ENCODE data around the gene SUFU.
A peak's percentile ranks its signal among the peaks of the same experiment; 100 is the strongest.

SUFU gene

GRCh38 chr10:102602272-102603045 lies 98.7 kb downstream of the SUFU start:
- in situ Hi-C loops (cut with HindIII; ENCODE audit: low pct_ligation_motif_present, low pct_unique_long_range_greater_than_20kb, low sequenced_read_pairs) = no loop called here
- DNase-seq = no peak

DNA sequence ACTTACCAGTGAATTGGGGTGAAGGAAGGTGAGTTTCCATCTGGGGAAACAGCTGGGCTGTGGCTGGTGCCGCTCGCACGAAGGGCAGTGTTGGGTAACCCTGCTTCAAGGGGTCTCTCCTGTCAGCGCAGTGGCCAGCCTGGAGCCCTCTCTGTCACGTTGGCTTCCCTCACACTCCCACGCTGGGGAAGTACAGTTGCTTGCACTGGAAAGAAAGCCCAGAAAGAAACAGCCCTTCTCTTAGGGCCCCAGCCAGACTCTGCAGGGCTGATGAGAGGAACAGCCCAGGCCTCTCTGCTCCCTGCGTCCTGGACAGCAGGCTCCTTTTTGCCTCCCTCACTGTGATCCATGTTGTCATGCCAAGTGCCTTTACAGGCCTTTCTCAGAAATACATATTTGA lies 100.2 kb downstream of the SUFU start:
- no peak for DNase-seq

GRCh38 chr10:102604439-102604841 lies 100.7 kb downstream of the SUFU start:
- in situ Hi-C loops (cut with HindIII; ENCODE audit: low pct_ligation_motif_present, low pct_unique_long_range_greater_than_20kb, low sequenced_read_pairs) = no loop called here
- DNase-seq = peak; percentile 84

More for the DNA sequence above, 100.2 kb downstream of the SUFU start:
- in situ Hi-C loops (cut with HindIII; ENCODE audit: low pct_ligation_motif_present, low pct_unique_long_range_greater_than_20kb, low sequenced_read_pairs) = no loop called here

- peak; percentile 70 for DNase-seq
- in situ Hi-C loops (cut with HindIII; ENCODE audit: low pct_ligation_motif_present, low pct_unique_long_range_greater_than_20kb, low sequenced_read_pairs) = no loop called here
Observed at GRCh38 chr10:102605712-102606111, 101.9 kb downstream of the SUFU start.

GRCh38 chr10:102608487-102608886 lies 104.7 kb downstream of the SUFU start:
- peak; percentile 19 for DNase-seq
- in situ Hi-C loops (cut with HindIII; ENCODE audit: low pct_ligation_motif_present, low pct_unique_long_range_greater_than_20kb, low sequenced_read_pairs) = no loop called here

- DNase-seq = no peak
- in situ Hi-C loops (cut with HindIII; ENCODE audit: low pct_ligation_motif_present, low pct_unique_long_range_greater_than_20kb, low sequenced_read_pairs) = no loop called here
Observed at GRCh38 chr10:102610441-102610887, 106.7 kb downstream of the SUFU start.

DNA sequence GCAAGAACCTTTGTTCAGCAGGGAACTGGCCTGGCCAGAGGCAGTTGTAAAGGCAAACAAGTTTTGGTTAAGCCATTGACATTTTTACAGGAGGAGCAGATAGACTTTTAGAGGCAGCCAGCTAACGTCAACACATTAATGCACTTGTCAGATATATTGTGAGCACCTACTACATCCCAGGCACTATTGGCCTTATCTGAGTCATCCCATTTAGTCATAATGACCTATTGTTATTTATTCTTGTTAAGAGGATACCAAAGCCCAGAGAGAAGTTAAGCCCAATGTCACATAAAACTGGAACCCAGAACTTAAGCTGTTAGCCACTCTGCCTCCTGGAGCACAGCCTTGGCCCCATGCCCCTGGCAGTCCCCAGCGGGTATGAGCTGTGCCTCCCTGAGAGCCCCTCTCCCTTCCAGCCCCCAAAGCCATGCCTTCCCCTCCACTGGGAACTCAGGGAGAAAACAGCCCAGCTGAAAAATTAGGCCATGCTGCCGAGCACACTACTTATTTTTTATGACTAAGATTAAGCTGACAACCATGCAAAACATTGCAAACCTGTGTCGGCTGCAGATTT lies 107.8 kb downstream of the SUFU start:
- in situ Hi-C loops (cut with HindIII; ENCODE audit: low pct_ligation_motif_present, low pct_unique_long_range_greater_than_20kb, low sequenced_read_pairs) = no loop called here
- no peak for DNase-seq

DNA sequence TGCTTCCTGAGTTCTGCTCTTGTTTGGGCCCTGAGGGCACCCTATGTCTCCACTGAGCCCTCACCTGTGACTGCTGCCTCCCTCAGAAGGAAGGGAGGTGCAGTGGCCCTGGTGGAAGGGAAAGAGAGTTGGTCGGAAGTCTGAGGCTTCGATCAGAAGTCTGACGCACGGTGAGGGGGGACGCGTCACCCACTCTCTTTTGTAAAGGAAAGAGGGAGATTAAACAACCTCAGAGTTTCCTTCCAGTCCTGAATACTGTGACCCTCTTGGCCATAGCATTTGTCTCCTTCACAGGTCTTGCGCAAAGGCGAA lies 109.1 kb downstream of the SUFU start:
- in situ Hi-C loops (cut with HindIII; ENCODE audit: low pct_ligation_motif_present, low pct_unique_long_range_greater_than_20kb, low sequenced_read_pairs) = no loop called here
- no peak for DNase-seq

DNA sequence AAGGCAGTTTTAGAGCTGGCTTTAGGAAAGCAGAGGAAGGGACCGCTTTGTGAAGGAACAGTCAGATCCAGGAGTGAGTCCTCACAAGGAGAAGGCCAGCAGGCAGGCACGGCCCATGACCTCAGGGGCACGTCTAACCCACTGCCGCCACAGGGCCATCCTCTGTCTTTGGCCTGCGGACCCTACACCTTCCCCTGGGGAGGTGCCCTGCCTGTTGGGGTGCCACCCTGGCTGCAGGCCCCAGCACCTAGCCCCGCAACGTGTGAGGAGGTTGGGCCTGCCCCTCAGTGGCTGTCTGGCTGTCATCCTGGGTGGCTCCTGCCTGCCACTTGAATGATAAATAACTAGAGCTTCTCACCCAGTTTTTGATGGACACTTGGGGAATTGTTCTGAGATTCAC lies 109.5 kb downstream of the SUFU start:
- no peak for DNase-seq
- in situ Hi-C loops (cut with HindIII; ENCODE audit: low pct_ligation_motif_present, low pct_unique_long_range_greater_than_20kb, low sequenced_read_pairs) = no loop called here

DNA sequence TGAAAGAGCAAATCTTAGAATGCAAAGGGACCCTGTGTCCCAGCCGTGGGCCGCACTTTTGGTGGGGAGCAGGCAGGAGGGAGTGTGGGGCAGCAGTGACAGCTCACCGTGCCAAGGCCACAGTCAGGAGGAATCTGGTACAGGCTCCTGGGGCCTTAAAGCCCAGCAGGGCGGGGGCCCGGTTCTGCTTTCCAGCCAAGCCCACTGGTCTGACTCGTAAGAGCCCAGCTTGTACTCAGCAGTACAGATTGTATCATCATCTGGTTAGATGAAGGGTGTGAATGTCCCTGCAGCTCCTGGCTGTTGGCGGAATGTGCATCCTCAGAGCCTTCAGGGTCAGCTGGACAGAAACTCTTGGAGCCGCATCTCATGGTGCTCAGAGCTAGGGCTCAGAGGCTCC lies 110.0 kb downstream of the SUFU start:
- in situ Hi-C loops (cut with HindIII; ENCODE audit: low pct_ligation_motif_present, low pct_unique_long_range_greater_than_20kb, low sequenced_read_pairs) = no loop called here
- DNase-seq = no peak

- in situ Hi-C loops (cut with HindIII; ENCODE audit: low pct_ligation_motif_present, low pct_unique_long_range_greater_than_20kb, low sequenced_read_pairs) = no loop called here
Observed at GRCh38 chr10:102614888-102615287, 111.1 kb downstream of the SUFU start.

DNA sequence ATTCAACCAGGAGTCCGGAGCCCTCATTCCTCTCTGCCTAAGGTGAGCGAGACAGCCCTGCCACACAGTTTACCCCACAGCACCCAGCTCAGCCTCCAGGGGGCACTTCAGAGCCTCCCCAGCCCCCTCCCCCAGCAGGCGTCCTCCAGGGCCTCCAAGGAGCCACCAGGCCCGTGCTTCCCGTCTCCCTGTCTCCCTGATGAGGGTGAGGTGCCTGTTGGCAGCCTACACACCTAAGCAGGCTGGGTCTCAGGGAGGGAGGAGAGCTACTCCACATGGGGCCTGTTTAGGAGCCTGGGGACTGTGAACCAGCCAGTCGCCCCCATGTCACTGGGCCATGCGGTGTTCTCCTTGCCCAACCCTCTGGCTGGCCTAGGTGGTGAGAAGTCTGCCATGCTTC lies 111.6 kb downstream of the SUFU start:
- DNase-seq = peak; percentile 40
- in situ Hi-C loops (cut with HindIII; ENCODE audit: low pct_ligation_motif_present, low pct_unique_long_range_greater_than_20kb, low sequenced_read_pairs) = no loop called here

More at GRCh38 chr10:102614888-102615287, 111.1 kb downstream of the SUFU start:
- DNase-seq = no peak

- in situ Hi-C loops (cut with HindIII; ENCODE audit: low pct_ligation_motif_present, low pct_unique_long_range_greater_than_20kb, low sequenced_read_pairs) = no loop called here
- no peak for DNase-seq
Observed at GRCh38 chr10:102616066-102616770, 112.4 kb downstream of the SUFU start.

GRCh38 chr10:102617041-102617440 lies 113.3 kb downstream of the SUFU start:
- in situ Hi-C loops (cut with HindIII; ENCODE audit: low pct_ligation_motif_present, low pct_unique_long_range_greater_than_20kb, low sequenced_read_pairs) = no loop called here
- DNase-seq = no peak

DNA sequence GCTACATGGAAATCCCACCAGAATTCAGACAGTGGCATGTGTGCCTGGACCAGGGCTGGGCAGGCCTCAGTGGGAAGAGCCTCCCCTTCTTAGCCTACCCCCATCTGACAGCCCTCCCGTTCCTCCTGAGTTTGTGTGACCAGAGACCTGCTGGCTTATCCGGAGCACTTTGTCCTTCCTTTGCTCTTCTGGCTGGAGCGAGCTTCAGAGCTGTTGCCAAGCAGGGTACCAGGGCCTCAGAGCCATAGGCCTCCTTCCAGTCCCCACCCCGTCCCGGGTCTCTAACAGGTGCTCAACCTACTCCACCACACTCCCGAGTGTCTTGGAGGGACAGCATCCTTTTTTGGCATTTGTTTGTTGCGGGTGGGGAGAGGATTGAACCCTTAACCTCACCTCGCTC lies 114.0 kb downstream of the SUFU start:
- in situ Hi-C loops (cut with HindIII; ENCODE audit: low pct_ligation_motif_present, low pct_unique_long_range_greater_than_20kb, low sequenced_read_pairs) = no loop called here
- no peak for DNase-seq

GRCh38 chr10:102619281-102619981 lies 115.7 kb downstream of the SUFU start:
- in situ Hi-C loops (cut with HindIII; ENCODE audit: low pct_ligation_motif_present, low pct_unique_long_range_greater_than_20kb, low sequenced_read_pairs) = no loop called here

DNA sequence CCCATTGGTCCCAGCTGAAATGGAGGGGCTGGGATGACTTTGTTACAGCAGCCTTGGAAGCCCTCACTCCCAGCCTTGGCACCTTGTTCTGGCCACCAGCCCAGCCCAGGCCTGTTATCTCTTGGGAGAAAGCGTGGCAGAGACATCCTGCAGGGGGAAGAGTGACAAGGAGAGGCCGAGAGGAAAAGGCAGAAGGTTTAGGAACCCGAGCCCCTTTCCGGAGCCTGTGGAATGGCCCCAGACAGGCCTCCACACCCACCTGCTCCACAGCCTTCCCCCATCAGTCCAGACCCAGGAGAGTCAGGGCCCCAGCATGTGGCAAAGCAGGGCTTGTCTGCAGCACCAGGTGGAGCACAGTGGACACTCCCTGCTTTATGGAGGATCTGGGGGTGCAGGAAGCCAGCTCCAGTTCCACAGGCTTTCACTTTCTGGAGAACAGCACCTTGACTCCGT lies 116.4 kb downstream of the SUFU start:
- in situ Hi-C loops (cut with HindIII; ENCODE audit: low pct_ligation_motif_present, low pct_unique_long_range_greater_than_20kb, low sequenced_read_pairs) = no loop called here
- DNase-seq = no peak

More at GRCh38 chr10:102619281-102619981, 115.7 kb downstream of the SUFU start:
- DNase-seq = no peak

DNA sequence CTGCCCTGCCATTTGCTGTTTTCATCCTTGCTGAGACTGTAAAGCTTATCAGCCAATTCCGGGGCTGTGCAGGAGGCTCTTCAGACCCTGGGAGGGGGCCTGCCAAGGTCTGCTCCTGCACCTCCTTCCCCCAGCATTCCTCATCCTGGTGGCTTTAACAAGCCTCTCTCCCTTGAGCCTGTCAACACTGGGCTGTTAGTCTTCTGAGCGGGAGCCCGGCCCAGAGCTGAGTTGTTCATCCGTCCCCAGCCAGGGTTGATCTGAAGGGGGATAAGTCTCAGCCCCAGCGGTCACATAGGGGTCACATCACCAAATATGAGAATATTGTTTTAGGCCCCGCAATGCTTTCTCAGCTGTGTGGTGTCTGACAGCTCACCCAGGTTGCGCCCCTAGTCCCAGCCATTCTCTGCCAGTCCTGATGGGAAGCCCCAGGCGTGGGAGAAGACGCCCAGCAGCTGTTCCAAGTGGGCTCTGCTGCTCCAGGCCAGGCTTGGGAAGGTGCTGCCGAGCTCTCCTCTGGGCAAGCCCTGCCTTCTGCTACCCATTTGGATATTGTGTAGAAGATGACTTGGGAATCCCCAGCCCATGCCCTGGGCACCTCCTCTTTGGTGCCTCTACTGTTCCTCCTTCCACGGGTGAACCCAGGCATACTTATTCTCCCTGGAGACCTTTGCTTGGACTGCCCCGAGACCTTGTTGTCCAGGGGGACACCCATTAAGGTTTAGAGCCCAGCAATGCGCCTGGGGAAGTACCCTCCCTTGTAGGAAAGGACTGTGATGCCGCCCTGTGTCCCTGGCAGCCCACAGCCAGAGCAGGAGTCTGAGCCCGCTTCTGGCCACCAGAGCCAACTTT lies 117.0 kb downstream of the SUFU start:
- DNase-seq = no peak
- in situ Hi-C loops (cut with HindIII; ENCODE audit: low pct_ligation_motif_present, low pct_unique_long_range_greater_than_20kb, low sequenced_read_pairs) = no loop called here

Measured in ACHN (cell line).